Measurements from ENCODE around the gene SLAMF7. TPM values are rescaled to one million over a fixed set of nuclear protein-coding genes. Genes with fewer than 3 reads are reported as not detected.

SLAMF7 gene
- total and polyA plus RNA-seq, 10 of the 15 experiments (the other 5 are each of a cell fraction or from before 2014, with no cell fraction given): 66.6 to 284 (median 108) TPM

GRCh38 chr1:160776178-160776577 lies 37.1 kb downstream of the SLAMF7 start:
- RAD21 ChIA-PET (ENCODE audit: unreplicated experiment): interaction anchor here (0.7 to 10.8 kb wide), 31 partner anchors 9 to 348 kb away, joined by 3 to 193 read pairs (median 4); partner anchors contain the start of genes CD244, CD48, ITLN2 and LY9
- POLR2A ChIA-PET: interaction anchor here (0.6 to 5.9 kb wide), 26 partner anchors 12 to 270 kb away, joined by 3 to 33 read pairs (median 4); partner anchors contain the start of genes CD244, CD48, SLAMF1 and SLAMF7
- peak overlapping the region; percentile 19; the same call in 1 of the 2 replicates for H2AFZ ChIP-seq (ENCODE audit: control insufficient read depth, low read depth, low read length)
- no peaks in the 10 kb centered on the region for H3K36me3 ChIP-seq (ENCODE audit: control insufficient read depth in 2 of 2, insufficient read depth in 2 of 2, low read length in 1 of 2)
- CTCF ChIA-PET: interaction anchor here (0.8 to 10.9 kb wide), 45 partner anchors 7 to 212 kb away, joined by 3 to 247 read pairs (median 6); partner anchors contain the start of genes CD244, CD48, ITLN1 and ITLN2
- H3K9ac ChIP-seq (ENCODE audit: control insufficient read depth, insufficient read depth, low read length): no peak overlapping the region
- no TSS peak for BruUV-seq (replicated peaks)
- TF ChIP-seq POU2F2 (IDR thresholded peaks at IDR 0.05; ENCODE audit: borderline replicate concordance, low read depth, low read length): peak; percentile 34; the same call in 1 of the 3 replicates
- TF ChIP-seq IRF4 (IDR thresholded peaks at IDR 0.05; ENCODE audit: low read depth, low read length): no peak
- TF ChIP-seq IKZF1 (conservative IDR thresholded peaks at IDR 0.05): peak; percentile 28; the same call in 1 of the 2 replicates
- peak; percentile 62 for TF ChIP-seq MEF2B (IDR thresholded peaks at IDR 0.05; ENCODE audit: partially characterized antibody, poor library complexity, severe bottlenecking)
- no peak for TF ChIP-seq KLF5 (IDR thresholded peaks at IDR 0.05; ENCODE audit: partially characterized antibody)
- H3K27me3 ChIP-seq (replicated peaks in 1 of 2; ENCODE audit: control insufficient read depth in 2 of 2, insufficient read depth in 2 of 2, low read length in 1 of 2): no peaks in the 10 kb centered on the region
- WGBS (ENCODE audit: insufficient coverage, insufficient replicate concordance, low lambda C conversion rate, missing lambda C conversion rate): 100% methylated on average over 1 of the region's 1 CpG
- no peak overlapping the region for H3K4me3 ChIP-seq
- H3K9me3 ChIP-seq (replicated peaks; ENCODE audit: control insufficient read depth, insufficient read depth, low read length): no peaks in the 10 kb centered on the region; the same call in 1 of the 3 replicates
- H3K4me2 ChIP-seq (ENCODE audit: control insufficient read depth, insufficient read depth): no peak overlapping the region
- no peaks in the 10 kb centered on the region; the same call in 1 of the 2 replicates for H3K79me2 ChIP-seq (ENCODE audit: control insufficient read depth, insufficient read depth, low read length)
- intact Hi-C loops (cut with micrococcal nuclease; ENCODE audit: unreplicated experiment): no loop called here
- ATAC-seq: peak; percentile 53
- H3K4me1 ChIP-seq (ENCODE audit: control insufficient read depth, insufficient read depth, low read length): peaks cover 39% of the 10 kb centered on the region
- peak overlapping the region; percentile 20 for H3K27ac ChIP-seq (ENCODE audit: control insufficient read depth, insufficient read depth)
- no peak for FAIRE-seq
- in situ Hi-C loops (cut with MboI): loop anchor here (5.0 kb wide), 2 partner anchors 56 to 176 kb away; partner anchors contain the start of gene ITLN2
- SMC1A ChIA-PET (ENCODE audit: uncharacterized antibody, unreplicated experiment): interaction anchor here (0.6 to 15.6 kb wide), 31 partner anchors 8 to 482 kb away, joined by 3 to 447 read pairs (median 8); partner anchors contain the start of genes CD244, ITLN2, LY9 and PCP4L1
- DNase-seq (ENCODE audit: low read depth, low spot score): no peak
- no peaks in the 10 kb centered on the region for H4K20me1 ChIP-seq (ENCODE audit: control insufficient read depth, insufficient read depth)

Measured in GM12878 (cell line).